ENCODE data around the gene FCN2.

The FCN2 gene

GRCh38 chr9:134891713-134892112, 11.1 kb downstream of the FCN2 start:
- no peak for DNase-seq (ENCODE audit: low spot score)
- no peak for TF ChIP-seq CTCF (conservative IDR thresholded peaks at IDR 0.05; ENCODE audit: low read depth)
- POLR2A ChIA-PET (ENCODE audit: low non-redundant PET), result no interaction called here
- CTCF ChIA-PET, result interaction anchor here (0.6 kb wide), 1 partner anchor 312 kb away, joined by 4 read pairs; no protein-coding TSS in a partner anchor
- H3K27ac ChIP-seq, result no peak overlapping the region

GRCh38 chr9:134892221-134892620, 11.6 kb downstream of the FCN2 start:
- CTCF ChIA-PET, result no interaction called here
- H3K27ac ChIP-seq, result no peak overlapping the region
- POLR2A ChIA-PET (ENCODE audit: low non-redundant PET), result no interaction called here
- no peak for DNase-seq (ENCODE audit: low spot score)
- no peak for TF ChIP-seq CTCF (conservative IDR thresholded peaks at IDR 0.05; ENCODE audit: low read depth)

GRCh38 chr9:134892820-134893420, 12.3 kb downstream of the FCN2 start:
- no peak overlapping the region for H3K27ac ChIP-seq
- ChIA-PET POLR2A (ENCODE audit: low non-redundant PET) (no interaction called here), CTCF (interaction anchor here (0.6 kb wide), 1 partner anchor 371 kb away, joined by 6 read pairs; no protein-coding TSS in a partner anchor)
- TF ChIP-seq CTCF (conservative IDR thresholded peaks at IDR 0.05; ENCODE audit: low read depth), result no peak
- no peak for DNase-seq (ENCODE audit: low spot score)

GRCh38 chr9:134894136-134894860, 13.7 kb downstream of the FCN2 start:
- H3K27ac ChIP-seq, result no peak overlapping the region
- TF ChIP-seq CTCF (conservative IDR thresholded peaks at IDR 0.05; ENCODE audit: low read depth), result no peak
- CTCF ChIA-PET, result no interaction called here
- no peak for DNase-seq (ENCODE audit: low spot score)
- POLR2A ChIA-PET (ENCODE audit: low non-redundant PET), result no interaction called here

- DNase-seq (ENCODE audit: low spot score), result no peak
- ChIA-PET POLR2A (ENCODE audit: low non-redundant PET) (no interaction called here), CTCF (no interaction called here)
- TF ChIP-seq CTCF (conservative IDR thresholded peaks at IDR 0.05; ENCODE audit: low read depth), result no peak
- H3K27ac ChIP-seq, result no peak overlapping the region
Observed at GRCh38 chr9:134895097-134895496, 14.5 kb downstream of the FCN2 start.

GRCh38 chr9:134895567-134895907, 14.9 kb downstream of the FCN2 start:
- no peak for DNase-seq (ENCODE audit: low spot score)
- no peak overlapping the region for H3K27ac ChIP-seq

More at GRCh38 chr9:134895567-134895907, 14.9 kb downstream of the FCN2 start:
- POLR2A ChIA-PET (ENCODE audit: low non-redundant PET), result no interaction called here
- no peak for TF ChIP-seq CTCF (conservative IDR thresholded peaks at IDR 0.05; ENCODE audit: low read depth)
- CTCF ChIA-PET, result no interaction called here
